IMR-90 (cell line): ENCODE data around the gene ACTL9. TPM values are rescaled to one million over a fixed set of nuclear protein-coding genes. Genes with fewer than 3 reads are reported as not detected.

Experiments
- ATAC-seq: fragments of 200-7000 bp; cut with Tn5 transposase; 2 replicates; pipeline ENCODE4 v1.9.1; 2020; ENCODE audit warnings: low read depth, mild to moderate bottlenecking, moderate library complexity
- BruUV-seq: library from RNA; stranded (reverse); fragments of 400-500 nt; replicated peaks from 2 replicates; lab custom pipeline; 2021; lab: Mats Ljungman, UMichigan
- CTCF ChIA-PET: fragments of 300-600 bp; formaldehyde crosslinking; extraction: SDS; loops from one replicate; lab custom pipeline; 2021; ENCODE audit warnings: antibody characterized with exemption; lab: Yijun Ruan, JAX
- POLR2A ChIA-PET: fragments of 300-600 bp; sonication (Branson Sonifier 250); formaldehyde crosslinking; loops from one replicate; lab custom pipeline; 2022; ENCODE audit warnings: antibody characterized with exemption; ENCODE audit not compliant: unreplicated experiment; lab: Charles Lee
- DNase-seq: peaks from one replicate; pipeline ENCODE4 v3.0.0; 2013
- H2AFZ ChIP-seq: replicated peaks from 2 replicates; pipeline ENCODE3; 2013; ENCODE audit warnings: low read length, mild to moderate bottlenecking; ENCODE audit not compliant: poor library complexity
- H2AK5ac ChIP-seq: 2 replicates; pipeline ENCODE4 v1.6.1; 2013; ENCODE audit warnings: low read depth, low read length, inconsistent platforms
- H2AK9ac ChIP-seq: replicated peaks from 2 replicates; pipeline ENCODE3; 2013; ENCODE audit warnings: mild to moderate bottlenecking, low read depth, low read length, moderate library complexity; ENCODE audit not compliant: poor library complexity
- H2BK120ac ChIP-seq: 2 replicates; pipeline ENCODE4 v1.6.1; 2013; ENCODE audit warnings: low read depth, low read length, inconsistent platforms
- H2BK15ac ChIP-seq: 3 replicates; pipeline ENCODE4 v1.6.1; 2013; ENCODE audit warnings: low read depth, low read length, inconsistent platforms
- H2BK20ac ChIP-seq: 2 replicates; pipeline ENCODE4 v1.6.1; 2013; ENCODE audit warnings: low read depth, mild to moderate bottlenecking, inconsistent platforms, low read length, moderate library complexity
- H2BK5ac ChIP-seq: 2 replicates; pipeline ENCODE4 v1.6.1; 2013; ENCODE audit warnings: mild to moderate bottlenecking, low read depth, low read length, inconsistent platforms; ENCODE audit not compliant: poor library complexity, severe bottlenecking
- H3K14ac ChIP-seq: replicated peaks from 2 replicates; pipeline ENCODE4 v1.6.1; 2013; ENCODE audit warnings: low read depth, low read length, inconsistent platforms
- H3K18ac ChIP-seq: 2 replicates; pipeline ENCODE4 v1.6.1; 2013; ENCODE audit warnings: low read depth, low read length, control low read depth
- H3K23ac ChIP-seq: 2 replicates; pipeline ENCODE4 v1.6.1; 2013; ENCODE audit warnings: low read depth, low read length, inconsistent platforms
- H3K27ac ChIP-seq: 2 replicates; pipeline ENCODE4 v1.5.1; 2013; ENCODE audit warnings: mild to moderate bottlenecking, control low read depth, low read length; ENCODE audit not compliant: insufficient read depth
- H3K27me3 ChIP-seq: 2 replicates; pipeline ENCODE4 v1.6.1; 2013; ENCODE audit warnings: low read length; ENCODE audit not compliant: control insufficient read depth, insufficient read depth
- H3K36me3 ChIP-seq: 2 replicates; pipeline ENCODE4 v1.6.1; 2013; ENCODE audit warnings: low read length, mixed read lengths; ENCODE audit not compliant: control insufficient read depth, insufficient read depth
- H3K4ac ChIP-seq: 2 replicates; pipeline ENCODE4 v1.6.1; 2013; ENCODE audit warnings: low read depth, low read length, inconsistent platforms
- H3K4me1 ChIP-seq: 2 replicates; pipeline ENCODE4 v1.6.1; 2013; ENCODE audit warnings: low read length, mixed read lengths; ENCODE audit not compliant: control insufficient read depth, insufficient read depth
- H3K4me2 ChIP-seq: 2 replicates; pipeline ENCODE4 v1.6.1; 2013; ENCODE audit warnings: low read depth, mild to moderate bottlenecking, control low read depth, low read length, moderate library complexity
- H3K4me3 ChIP-seq: 2 replicates; pipeline ENCODE4 v1.5.1; 2013; ENCODE audit warnings: low read depth, mild to moderate bottlenecking, control low read depth, low read length, moderate library complexity; ENCODE audit not compliant: insufficient read depth
- H3K56ac ChIP-seq: 2 replicates; pipeline ENCODE4 v1.6.1; 2013; ENCODE audit warnings: low read length, inconsistent platforms; ENCODE audit not compliant: insufficient read depth; ENCODE audit errors: extremely low read depth
- H3K79me1 ChIP-seq, 2 experiments: 2 replicates each; pipeline ENCODE4 v1.6.1; 2013; ENCODE audit warnings: low read length in 2 of 2, inconsistent platforms in 1 of 2, low read depth in 1 of 2
- H3K9ac ChIP-seq: 2 replicates; pipeline ENCODE4 v1.6.1; 2013; ENCODE audit warnings: low read depth, low read length, control low read depth
- H3K9me1 ChIP-seq: 2 replicates; pipeline ENCODE4 v1.6.1; 2013; ENCODE audit warnings: low read length, inconsistent platforms; ENCODE audit not compliant: insufficient read depth
- H3K9me3 ChIP-seq: 2 replicates; pipeline ENCODE4 v1.6.1; 2013; ENCODE audit warnings: low read length; ENCODE audit not compliant: control insufficient read depth, insufficient read depth
- H4K20me1 ChIP-seq: 2 replicates; pipeline ENCODE4 v1.6.1; 2013; ENCODE audit warnings: low read length, inconsistent platforms; ENCODE audit not compliant: insufficient read depth
- H4K5ac ChIP-seq: 2 replicates; pipeline ENCODE4 v1.6.1; 2013; ENCODE audit warnings: mild to moderate bottlenecking, low read depth, low read length, control low read depth
- H4K8ac ChIP-seq, 2 experiments: 2 replicates each; pipeline ENCODE4 v1.6.1; 2013; ENCODE audit warnings: low read depth in 2 of 2, low read length in 2 of 2, control low read depth in 1 of 2, inconsistent platforms in 1 of 2
- H4K91ac ChIP-seq: 2 replicates; pipeline ENCODE4 v1.6.1; 2013; ENCODE audit warnings: low read depth, low read length, inconsistent platforms; ENCODE audit not compliant: insufficient read depth
- RAD21 ChIP-seq: IDR thresholded peaks from 2 replicates; pipeline ENCODE4 v1.6.1; 2012; ENCODE audit warnings: low read length, improper control_type of control experiment
- RCOR1 ChIP-seq: IDR thresholded peaks from 2 replicates; pipeline ENCODE4 v1.6.1; 2012; ENCODE audit warnings: mild to moderate bottlenecking, low read length, improper control_type of control experiment; ENCODE audit not compliant: insufficient replicate concordance
- WGBS, 2 experiments: methylation state at CpG; one replicate each; pipeline versions ENCODE4 v1.1.5 to v1.1.7; 2013; ENCODE audit warnings: missing lambda C conversion rate in 2 of 2; ENCODE audit not compliant: insufficient read length in 1 of 2; ENCODE audit errors: extremely low coverage in 2 of 2; 5-methylcytosine and 5-hydroxymethylcytosine counted together
- dilution Hi-C: fragments of 300-500 bp; cut with HindIII; formaldehyde crosslinking; loops from one replicate; pipeline ENCODE4 v1.14.3; 2018; ENCODE audit warnings: low sequenced_read_pairs; ENCODE audit not compliant: unreplicated experiment
- in situ Hi-C: fragments of 300-500 bp; cut with MboI; formaldehyde crosslinking; loops from 3 replicates; pipeline ENCODE4 v1.14.3; 2019; ENCODE audit warnings: low sequenced_read_pairs, inconsistent platforms, mixed read lengths
- intact Hi-C: fragments of 100-400 bp; cut with micrococcal nuclease; formaldehyde crosslinking; loops from 2 replicates; pipeline ENCODE4 v1.10.0; 2022
- polyA plus RNA-seq, 3 experiments: library from polyadenylated mRNA; depleted of rRNA; stranded (reverse); fragments of >200 nt; gene quantifications; 2 replicates each; pipeline ENCODE4 v1.2.3, GENCODE V29; 2012; ENCODE audit warnings: low replicate concordance in 1 of 3
- total RNA-seq: library from RNA; depleted of rRNA; stranded (reverse); fragments of >200 nt; gene quantifications from 2 replicates; pipeline ENCODE4 v1.2.3, GENCODE V29; 2012

ACTL9 gene
- total and polyA plus RNA-seq, 2 of the 4 experiments (the other 2 are of a cell fraction): not detected

DNA sequence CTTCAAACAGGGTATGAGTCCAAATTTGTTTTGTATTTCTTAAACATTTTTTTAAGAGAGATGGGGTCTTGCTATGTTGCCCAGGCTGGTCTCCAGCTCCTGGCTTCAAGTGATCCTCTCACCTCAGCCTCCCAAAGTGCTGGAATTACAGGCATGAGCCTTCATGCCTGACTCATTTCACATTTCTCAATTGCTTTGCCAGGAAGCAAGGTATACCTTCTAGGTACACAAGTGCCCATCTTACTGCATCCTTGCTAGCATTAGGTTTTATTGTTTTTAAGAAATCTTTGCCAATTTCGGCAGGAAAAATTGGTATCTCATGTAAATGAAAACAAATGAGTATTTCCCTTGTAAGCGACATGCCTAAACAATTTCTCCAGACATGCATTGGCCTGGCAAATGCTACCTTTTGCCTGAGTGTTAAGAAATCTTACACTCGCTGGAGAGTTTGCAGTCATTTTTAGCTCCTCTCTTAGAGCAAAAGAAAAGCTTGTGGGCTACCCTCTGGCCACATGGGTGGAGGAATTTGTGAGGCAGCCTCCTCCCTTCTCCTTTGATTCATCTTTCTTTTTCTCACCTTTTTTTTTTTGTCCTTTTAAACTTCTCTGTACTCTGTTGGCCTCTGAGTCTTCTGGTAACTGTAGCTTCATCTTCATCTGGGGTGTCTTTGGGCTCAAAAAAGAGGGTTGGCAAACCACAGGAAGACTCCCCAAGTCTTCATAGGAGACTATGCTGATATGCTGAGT, 33.0 kb downstream of the ACTL9 start:
- WGBS, 2 experiments: 20% methylated on average over 1 of the region's 3 CpGs; no CpG with 5 or more reads in 1 of the 2 experiments
- no peak overlapping the region for H3K4me2 ChIP-seq
- H3K4me3 ChIP-seq: no peak overlapping the region
- no peak overlapping the region for H3K23ac ChIP-seq
- intact Hi-C loops: no loop called here
- DNase-seq (no peak), ATAC-seq (no peak)
- H3K4me1 ChIP-seq: no peaks in the 10 kb centered on the region
- H4K91ac ChIP-seq: no peak overlapping the region
- no peaks in the 10 kb centered on the region for H4K20me1 ChIP-seq
- in situ Hi-C loops: loop anchor here (25.0 kb wide), 1 partner anchor 422 kb away; the partner anchor contains the start of gene OR1M1
- no peak overlapping the region for H4K8ac ChIP-seq
- H3K27me3 ChIP-seq: no peaks in the 10 kb centered on the region
- TF ChIP-seq RAD21 (no peak), RCOR1 (no peak)
- H3K36me3 ChIP-seq: no peaks in the 10 kb centered on the region
- H2AK9ac ChIP-seq: no peak overlapping the region
- no peak overlapping the region for H2AK5ac ChIP-seq
- dilution Hi-C loops: no loop called here
- no peak overlapping the region for H3K27ac ChIP-seq
- H3K4ac ChIP-seq: no peak overlapping the region
- no TSS peak for BruUV-seq
- no peak overlapping the region for H2BK5ac ChIP-seq
- no peaks in the 10 kb centered on the region for H3K79me1 ChIP-seq
- no peak overlapping the region for H3K9ac ChIP-seq
- H4K5ac ChIP-seq: no peak overlapping the region
- no peak overlapping the region for H2BK120ac ChIP-seq
- H3K9me3 ChIP-seq: no peaks in the 10 kb centered on the region
- no peak overlapping the region for H2AFZ ChIP-seq
- H2BK20ac ChIP-seq: no peak overlapping the region
- ChIA-PET POLR2A (no interaction called here), CTCF (no interaction called here)
- H3K56ac ChIP-seq: no peak overlapping the region
- H3K9me1 ChIP-seq: no peaks in the 10 kb centered on the region
- no peak overlapping the region for H3K14ac ChIP-seq
- H2BK15ac ChIP-seq: no peak overlapping the region
- no peak overlapping the region for H3K18ac ChIP-seq
